DOHH2 (cell line): ENCODE measurements around the gene NPIPA1.
"Not testable (repeated sequence)": the region's sequence is repeated elsewhere in the genome, so short reads cannot be mapped to it uniquely, and the experiment has no call there.

Experiments
- EZH2phosphoT487 ChIP-seq: fragments of 200-600 bp; sonication (generic); IDR thresholded peaks from 2 replicates; pipeline ENCODE4 v1.6.1; 2017; ENCODE audit warnings: borderline replicate concordance, mild to moderate bottlenecking, antibody characterized with exemption, low read length, moderate library complexity, mixed read lengths
- TF ChIP-seq, protein P1 (sequence below): fragments of 200-600 bp; sonication (generic); IDR thresholded peaks from one replicate; pipeline ENCODE4 v1.5.1; 2014; ENCODE audit warnings: antibody characterized with exemption, mild to moderate bottlenecking, low read depth, low read length; ENCODE audit not compliant: poor library complexity, severe bottlenecking

DNA sequence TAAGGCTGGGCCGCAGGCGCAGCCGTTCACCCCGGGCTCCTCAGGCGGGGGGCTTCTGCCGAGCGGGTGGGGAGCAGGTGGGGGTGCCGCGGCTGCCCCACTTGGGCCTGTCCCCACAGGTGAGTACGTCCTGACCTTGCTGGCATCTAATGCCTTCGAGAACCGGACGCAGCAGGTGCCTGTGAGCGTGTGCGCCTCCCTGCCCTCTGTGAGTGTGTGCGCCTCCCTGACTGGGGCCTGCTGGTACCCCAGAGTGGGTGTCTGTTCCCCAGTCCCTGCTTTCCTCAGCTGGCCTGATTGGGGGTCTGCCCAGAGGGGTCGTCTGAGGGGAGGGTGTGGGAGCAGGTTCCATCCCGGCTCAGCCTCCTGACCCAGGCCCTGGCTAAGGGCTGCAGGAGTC lies 12.3 kb upstream of the NPIPA1 start:
- TF ChIP-seq, protein P1, sequence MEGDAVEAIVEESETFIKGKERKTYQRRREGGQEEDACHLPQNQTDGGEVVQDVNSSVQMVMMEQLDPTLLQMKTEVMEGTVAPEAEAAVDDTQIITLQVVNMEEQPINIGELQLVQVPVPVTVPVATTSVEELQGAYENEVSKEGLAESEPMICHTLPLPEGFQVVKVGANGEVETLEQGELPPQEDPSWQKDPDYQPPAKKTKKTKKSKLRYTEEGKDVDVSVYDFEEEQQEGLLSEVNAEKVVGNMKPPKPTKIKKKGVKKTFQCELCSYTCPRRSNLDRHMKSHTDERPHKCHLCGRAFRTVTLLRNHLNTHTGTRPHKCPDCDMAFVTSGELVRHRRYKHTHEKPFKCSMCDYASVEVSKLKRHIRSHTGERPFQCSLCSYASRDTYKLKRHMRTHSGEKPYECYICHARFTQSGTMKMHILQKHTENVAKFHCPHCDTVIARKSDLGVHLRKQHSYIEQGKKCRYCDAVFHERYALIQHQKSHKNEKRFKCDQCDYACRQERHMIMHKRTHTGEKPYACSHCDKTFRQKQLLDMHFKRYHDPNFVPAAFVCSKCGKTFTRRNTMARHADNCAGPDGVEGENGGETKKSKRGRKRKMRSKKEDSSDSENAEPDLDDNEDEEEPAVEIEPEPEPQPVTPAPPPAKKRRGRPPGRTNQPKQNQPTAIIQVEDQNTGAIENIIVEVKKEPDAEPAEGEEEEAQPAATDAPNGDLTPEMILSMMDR: not testable (repeated sequence)
- not testable (repeated sequence) for TF ChIP-seq EZH2phosphoT487
